ENCODE results near the gene CEBPB.
"Not testable (repeated sequence)": the region's sequence is repeated elsewhere in the genome, so short reads cannot be mapped to it uniquely, and the experiment has no call there.

CEBPB gene

DNA sequence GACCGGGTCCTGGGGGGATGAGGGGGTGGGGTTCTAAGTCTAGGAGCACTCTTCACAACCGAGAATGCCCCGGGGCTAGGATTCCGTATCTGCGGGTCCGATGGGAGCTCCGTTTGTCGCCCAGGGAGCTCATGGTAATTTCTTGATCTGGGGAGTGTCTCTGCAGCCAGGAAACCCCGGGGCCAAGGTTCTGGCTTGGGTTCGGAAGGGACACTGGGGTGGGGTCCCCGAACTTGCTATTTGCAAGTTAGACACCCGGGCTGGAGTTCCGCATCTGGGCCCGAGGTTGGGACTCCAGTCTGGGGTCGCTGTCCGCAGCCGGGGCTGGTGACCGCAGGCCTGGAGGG, 37.5 kb upstream of the CEBPB start:
- no peaks in the 10 kb centered on the region for H3K9me3 Mint-ChIP-seq

GRCh38 chr20:50153500-50154377, 36.9 kb upstream of the CEBPB start, which contains the start of gene PEDS1:
Gene PEDS1 (minus strand): TSS chr20:50153723. CDS start chr20:50153637, 86 bp downstream.
- H3K36me3 Mint-ChIP-seq (ENCODE audit: insufficient read depth): peaks cover 6% of the 10 kb centered on the region
- peak within 1 kb of the TSS; percentile 83 to 89 for H3K4me3 Mint-ChIP-seq
- DNase-seq: peak; percentile 72 to 77 (median 72)
- peak within 1 kb of the TSS; percentile 94 to 95 for H3K27ac Mint-ChIP-seq
- no peaks in the 10 kb centered on the region for H3K9me3 Mint-ChIP-seq
- H3K4me1 Mint-ChIP-seq (ENCODE audit: low read depth in 2 of 2): peaks cover 41 to 47% of the 10 kb centered on the region in 2 donors
- peak; percentile 96 for ATAC-seq (replicated peaks)
- H3K27me3 Mint-ChIP-seq: no peaks in the 10 kb centered on the region

More for the DNA sequence above, 37.5 kb upstream of the CEBPB start:
- ATAC-seq (replicated peaks): peak; percentile 2
- peak overlapping the region; percentile 83 to 89 for H3K4me3 Mint-ChIP-seq
- DNase-seq: no peak
- H3K36me3 Mint-ChIP-seq (ENCODE audit: insufficient read depth): peaks cover 8% of the 10 kb centered on the region
- H3K27me3 Mint-ChIP-seq: no peaks in the 10 kb centered on the region
- H3K4me1 Mint-ChIP-seq (ENCODE audit: low read depth in 2 of 2): peaks cover 44 to 53% of the 10 kb centered on the region in 2 donors
- H3K27ac Mint-ChIP-seq: peak overlapping the region; percentile 94 to 95

GRCh38 chr20:50161494-50161893, 29.1 kb upstream of the CEBPB start:
- H3K36me3 Mint-ChIP-seq (ENCODE audit: insufficient read depth); H3K9me3 Mint-ChIP-seq; H3K4me3 Mint-ChIP-seq; DNase-seq; H3K4me1 Mint-ChIP-seq (ENCODE audit: low read depth in 2 of 2); H3K27me3 Mint-ChIP-seq; ATAC-seq (replicated peaks): not testable (repeated sequence)
- H3K27ac Mint-ChIP-seq: peak overlapping the region in 1 of 2 donors; percentile 76

DNA sequence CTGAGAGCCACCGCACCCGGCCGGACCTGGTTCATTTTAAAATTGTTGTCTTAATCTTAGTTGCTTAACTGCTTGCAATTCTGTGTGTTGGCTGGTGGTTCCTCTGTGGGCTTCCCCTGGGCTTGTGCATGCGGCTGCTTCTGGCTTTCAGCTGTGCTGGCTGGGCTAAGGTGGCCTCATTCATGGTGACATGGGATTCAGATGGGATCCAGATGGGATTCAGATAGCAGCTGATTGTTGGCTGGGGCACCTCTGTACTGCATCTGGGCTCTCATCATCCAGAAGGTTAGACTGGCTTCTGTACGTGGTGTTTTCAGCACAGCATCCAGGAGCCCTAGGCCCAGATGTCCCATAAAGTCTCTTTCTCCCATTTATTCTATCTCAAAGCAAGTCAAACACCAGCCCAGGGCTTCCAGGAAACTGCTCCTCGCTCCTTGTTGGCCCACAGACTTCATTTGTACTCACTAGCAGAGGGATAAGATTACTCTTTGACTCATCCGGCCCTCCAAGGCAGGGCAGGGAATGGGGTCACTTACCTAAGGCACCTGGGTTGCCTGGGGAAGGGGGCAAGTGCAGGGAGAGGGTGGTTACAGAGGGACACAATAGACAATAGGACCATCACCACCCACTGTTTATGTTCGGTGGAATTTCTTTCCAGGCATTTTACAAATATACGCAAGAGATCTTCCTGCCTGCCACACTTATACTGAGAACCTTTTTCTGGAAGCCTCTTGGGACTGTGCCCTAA, 26.9 kb upstream of the CEBPB start:
- peaks cover 5 to 8% of the 10 kb centered on the region in 2 donors for H3K4me1 Mint-ChIP-seq (ENCODE audit: low read depth in 2 of 2)
- H3K27ac Mint-ChIP-seq: no peak overlapping the region
- ATAC-seq (replicated peaks): no peak
- no peak for DNase-seq
- H3K27me3 Mint-ChIP-seq: no peaks in the 10 kb centered on the region
- H3K9me3 Mint-ChIP-seq: no peaks in the 10 kb centered on the region
- H3K36me3 Mint-ChIP-seq (ENCODE audit: insufficient read depth): peaks cover 8% of the 10 kb centered on the region
- H3K4me3 Mint-ChIP-seq: no peak overlapping the region

DNA sequence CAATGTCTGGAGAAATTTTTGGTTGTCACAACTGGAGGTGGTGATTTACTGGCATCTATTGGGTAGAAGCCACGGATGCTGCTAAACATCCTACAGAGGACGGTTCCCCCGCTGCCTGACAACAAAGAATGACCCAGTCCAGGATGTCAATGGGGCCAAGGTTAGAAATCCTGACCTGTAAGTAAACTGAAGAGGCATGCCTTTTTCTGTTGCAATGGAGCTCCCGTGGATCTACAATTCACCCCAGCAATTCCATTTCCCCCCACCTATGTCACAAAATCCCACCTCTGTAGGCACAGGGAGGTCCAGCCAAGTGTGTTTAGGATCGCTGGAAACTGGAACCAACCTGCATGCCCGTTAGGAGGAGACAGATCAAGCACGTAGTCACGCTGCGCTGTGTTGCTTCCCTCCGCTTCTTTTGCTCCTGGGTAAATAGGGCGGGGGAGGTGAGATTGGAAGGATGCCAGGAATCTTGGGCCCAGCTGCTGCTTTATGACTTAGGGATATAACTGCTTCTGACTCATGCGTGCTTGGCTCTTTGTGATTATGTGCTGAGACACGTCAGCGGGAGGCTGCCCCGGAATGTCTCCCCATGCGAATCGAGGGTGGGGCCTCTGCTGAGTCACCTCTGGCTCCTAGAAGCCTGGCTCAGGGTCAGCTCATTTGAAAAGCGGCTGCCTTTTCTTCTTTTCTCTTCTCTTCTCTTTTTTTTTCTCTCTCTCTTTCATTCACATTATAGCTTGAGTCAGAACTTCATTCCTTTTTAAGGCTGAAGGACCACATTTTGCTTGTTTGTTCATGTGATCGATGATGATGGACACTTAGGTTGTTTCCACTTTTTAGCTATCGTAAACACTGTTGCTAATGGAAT, 24.7 kb upstream of the CEBPB start:
- DNase-seq (peak in 2 of 3 experiments; percentile 32 to 35), ATAC-seq (replicated peaks) (peak; percentile 88)
- Mint-ChIP-seq H3K27ac (peak overlapping the region in 1 of 2 donors; percentile 72), H3K9me3 (no peaks in the 10 kb centered on the region), H3K27me3 (peaks cover 8 to 13% of the 10 kb centered on the region in 2 donors), H3K36me3 (ENCODE audit: insufficient read depth) (peaks cover 8% of the 10 kb centered on the region), H3K4me1 (ENCODE audit: low read depth in 2 of 2) (peaks cover 8 to 9% of the 10 kb centered on the region in 2 donors), H3K4me3 (peak overlapping the region in 1 of 2 donors; percentile 61)

DNA sequence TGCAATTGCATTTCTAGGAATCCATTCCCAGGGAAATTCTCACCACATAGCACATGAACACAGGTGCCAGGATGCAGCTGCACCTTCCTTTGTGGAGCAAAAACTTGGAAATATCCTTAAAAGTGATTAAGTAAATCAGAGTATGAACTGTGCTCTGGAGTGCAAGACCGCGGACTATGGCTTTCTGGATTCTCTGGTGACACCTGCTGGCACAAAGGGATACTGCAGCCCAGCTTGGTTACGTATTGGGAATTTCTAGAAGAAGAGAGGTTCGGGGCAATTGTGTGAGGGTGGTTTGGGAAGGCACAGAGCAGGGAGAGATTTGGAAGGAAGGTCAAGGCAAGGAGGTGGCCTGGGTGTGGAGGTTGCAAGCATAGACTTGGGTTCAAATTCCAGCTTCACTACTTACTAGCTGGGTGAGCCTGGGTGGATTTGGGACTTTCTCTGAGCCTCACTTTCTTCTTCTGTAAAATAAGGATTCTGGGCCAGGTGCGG, 21.3 kb upstream of the CEBPB start:
- H3K9me3 Mint-ChIP-seq: no peaks in the 10 kb centered on the region
- ATAC-seq (replicated peaks) (peak; percentile 77), DNase-seq (peak; percentile 80 to 88 (median 80))
- H3K36me3 Mint-ChIP-seq (ENCODE audit: insufficient read depth): peaks cover 8% of the 10 kb centered on the region
- no peak overlapping the region for H3K4me3 Mint-ChIP-seq
- H3K4me1 Mint-ChIP-seq (ENCODE audit: low read depth in 2 of 2): peaks cover 8 to 9% of the 10 kb centered on the region in 2 donors
- H3K27ac Mint-ChIP-seq: no peak overlapping the region
- H3K27me3 Mint-ChIP-seq: peaks cover 21 to 25% of the 10 kb centered on the region in 2 donors

DNA sequence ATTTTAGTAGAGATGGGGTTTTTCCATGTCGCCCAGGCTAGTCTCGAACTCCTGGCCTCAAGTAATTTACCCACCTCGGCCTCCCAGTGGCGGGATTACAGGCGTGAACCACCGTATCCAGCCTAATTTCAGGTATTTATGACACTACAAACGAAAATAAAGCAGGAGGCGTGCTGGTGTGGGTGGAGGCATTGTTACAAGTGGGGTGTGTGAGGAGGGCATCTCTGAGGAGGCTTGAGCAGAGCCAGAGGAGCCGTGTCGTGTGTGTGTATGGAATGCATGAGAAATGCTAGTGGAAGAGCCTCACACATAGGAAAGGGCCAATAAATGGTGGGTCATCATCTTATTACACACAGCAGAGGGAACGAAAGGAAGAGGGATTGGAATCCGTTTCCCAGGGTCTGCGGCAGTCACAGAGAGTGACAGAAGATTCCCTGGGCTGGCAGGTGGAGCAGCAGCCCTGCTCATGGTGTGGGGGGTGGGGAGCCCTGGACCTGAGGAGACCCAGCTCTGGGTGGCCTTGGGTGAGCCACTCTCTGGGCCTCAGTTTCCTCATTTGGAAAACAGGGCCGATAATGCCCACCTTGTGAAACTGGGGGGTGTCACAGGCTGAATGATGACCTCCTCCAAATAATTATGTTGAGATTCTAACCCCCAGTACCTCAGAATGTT, 19.9 kb upstream of the CEBPB start:
- no peak for ATAC-seq (replicated peaks)
- Mint-ChIP-seq H3K4me1 (ENCODE audit: low read depth in 2 of 2) (peaks cover 8 to 9% of the 10 kb centered on the region in 2 donors), H3K27ac (no peak overlapping the region), H3K36me3 (ENCODE audit: insufficient read depth) (peaks cover 8% of the 10 kb centered on the region), H3K4me3 (no peak overlapping the region), H3K9me3 (no peaks in the 10 kb centered on the region), H3K27me3 (peaks cover 21 to 25% of the 10 kb centered on the region in 2 donors)
- DNase-seq: no peak

DNA sequence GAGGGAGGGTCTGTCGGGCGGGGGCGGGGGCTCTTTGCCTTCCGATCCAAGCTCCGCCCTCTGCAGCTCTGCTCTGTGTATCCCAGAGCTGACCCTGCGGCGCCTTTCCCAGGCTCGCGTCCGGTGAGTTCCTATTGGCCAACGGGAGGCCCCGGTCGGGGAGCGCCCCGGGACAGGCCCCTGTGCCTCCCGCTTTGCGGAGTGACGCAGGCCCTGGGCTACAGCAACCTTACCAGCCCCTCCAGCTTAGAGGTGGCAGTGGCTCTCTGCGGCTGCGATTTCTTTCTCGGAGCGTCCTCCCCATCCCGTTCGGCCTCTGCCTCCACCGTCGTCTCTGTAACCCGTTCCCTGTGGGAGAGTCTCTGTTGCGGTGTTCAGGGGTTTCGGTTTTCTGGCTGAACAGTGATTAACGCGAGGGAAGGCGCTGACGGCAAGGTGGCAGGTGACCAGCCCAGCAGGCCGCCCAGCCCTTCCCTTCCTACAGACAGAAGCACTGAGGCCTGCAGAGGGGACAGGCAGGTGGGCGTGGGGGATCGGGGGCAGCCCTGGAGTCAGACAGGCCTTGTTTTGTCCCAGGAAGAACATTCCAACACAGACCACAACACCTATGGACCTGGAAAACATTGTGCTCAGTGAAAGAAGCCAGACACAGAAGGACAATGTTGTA, 18.1 kb upstream of the CEBPB start:
- Mint-ChIP-seq H3K27me3 (peaks cover 21 to 25% of the 10 kb centered on the region in 2 donors), H3K27ac (no peak overlapping the region), H3K9me3 (no peaks in the 10 kb centered on the region), H3K36me3 (ENCODE audit: insufficient read depth) (peaks cover 6% of the 10 kb centered on the region), H3K4me3 (no peak overlapping the region), H3K4me1 (ENCODE audit: low read depth in 2 of 2) (peaks cover 0 to 5% of the 10 kb centered on the region in 2 donors)
- no peak for ATAC-seq (replicated peaks)
- DNase-seq: no peak

- ATAC-seq (replicated peaks): no peak
- Mint-ChIP-seq H3K27ac (no peak overlapping the region), H3K4me1 (ENCODE audit: low read depth in 2 of 2) (peaks cover 0 to 2% of the 10 kb centered on the region in 2 donors), H3K36me3 (ENCODE audit: insufficient read depth) (no peaks in the 10 kb centered on the region), H3K27me3 (peaks cover 18 to 25% of the 10 kb centered on the region in 2 donors), H3K4me3 (no peak overlapping the region), H3K9me3 (no peaks in the 10 kb centered on the region)
- DNase-seq: no peak
Measured at GRCh38 chr20:50174456-50174855, 16.2 kb upstream of the CEBPB start.

GRCh38 chr20:50175938-50176933, 14.4 kb upstream of the CEBPB start:
- DNase-seq (no peak), ATAC-seq (replicated peaks) (no peak)
- H3K27me3 Mint-ChIP-seq: peaks cover 8 to 14% of the 10 kb centered on the region in 2 donors
- no peaks in the 10 kb centered on the region for H3K36me3 Mint-ChIP-seq (ENCODE audit: insufficient read depth)
- no peaks in the 10 kb centered on the region for H3K9me3 Mint-ChIP-seq
- H3K27ac Mint-ChIP-seq: no peak overlapping the region
- no peak overlapping the region for H3K4me3 Mint-ChIP-seq
- H3K4me1 Mint-ChIP-seq (ENCODE audit: low read depth in 2 of 2): no peaks in the 10 kb centered on the region

GRCh38 chr20:50178672-50179071, 12.0 kb upstream of the CEBPB start:
- H3K4me1 Mint-ChIP-seq (ENCODE audit: low read depth in 2 of 2); H3K9me3 Mint-ChIP-seq; H3K36me3 Mint-ChIP-seq (ENCODE audit: insufficient read depth); H3K27ac Mint-ChIP-seq; H3K27me3 Mint-ChIP-seq; DNase-seq; ATAC-seq (replicated peaks); H3K4me3 Mint-ChIP-seq: not testable (repeated sequence)
